Common myeloid progenitor, CD34-positive (primary cell): Measurements from ENCODE around the gene HMG20A.

Experiments
- CTCF ChIA-PET: fragments of 350-600 bp; sonication (Branson Sonifier 250); formaldehyde crosslinking; loops from one replicate; lab custom pipeline; 2021; ENCODE audit warnings: antibody characterized with exemption; lab: Charles Lee
- POLR2A ChIA-PET: fragments of 350-600 bp; sonication (Branson Sonifier 250); formaldehyde crosslinking; loops from one replicate; lab custom pipeline; 2021; ENCODE audit warnings: antibody characterized with exemption; lab: Charles Lee
- DNase-seq, 3 donors: peaks; one replicate each; pipeline versions ENCODE4 v3.0.0 to v3.0.0-alpha.2; 2013
- H3K27ac ChIP-seq, 2 experiments: 1 replicate in 1 of 2; 2 replicates in 1 of 2; pipeline ENCODE4 v1.7.0; 2013; ENCODE audit warnings: inconsistent platforms in 2 of 2, low read length in 2 of 2, mild to moderate bottlenecking in 2 of 2, low read depth in 1 of 2, moderate library complexity in 1 of 2; ENCODE audit not compliant: severe bottlenecking in 2 of 2, insufficient read depth in 1 of 2, poor library complexity in 1 of 2
- H3K27me3 ChIP-seq, 5 experiments: replicated peaks in 2 of 5; 1 replicate in 3 of 5; 2 replicates in 2 of 5; pipeline versions ENCODE4 v1.6.1 to v1.7.0; 2013; ENCODE audit warnings: low read length in 4 of 5, mild to moderate bottlenecking in 2 of 5, moderate library complexity in 2 of 5, inconsistent platforms in 1 of 5; ENCODE audit not compliant: insufficient read depth in 5 of 5, control insufficient read depth in 4 of 5
- H3K36me3 ChIP-seq, 4 experiments: 1 replicate in 2 of 4; 2 replicates in 2 of 4; pipeline versions ENCODE4 v1.6.1 to v1.7.0; 2013; ENCODE audit warnings: low read length in 3 of 4, control low read depth in 1 of 4, mild to moderate bottlenecking in 1 of 4; ENCODE audit not compliant: control insufficient read depth in 4 of 4, insufficient read depth in 4 of 4
- H3K4me1 ChIP-seq, 4 experiments: 1 replicate in 3 of 4; 2 replicates in 1 of 4; pipeline versions ENCODE4 v1.6.1 to v1.7.1; 2013; ENCODE audit warnings: low read length in 3 of 4, mild to moderate bottlenecking in 3 of 4, control low read depth in 1 of 4, inconsistent platforms in 1 of 4, moderate library complexity in 1 of 4; ENCODE audit not compliant: control insufficient read depth in 4 of 4, insufficient read depth in 4 of 4; ENCODE audit errors: control extremely low read depth in 1 of 4
- H3K4me3 ChIP-seq, 7 experiments: 1 replicate in 4 of 7; 2 replicates in 3 of 7; pipeline versions ENCODE4 v1.5.1 to v1.7.0; 2013; ENCODE audit warnings: mild to moderate bottlenecking in 7 of 7, low read length in 6 of 7, moderate library complexity in 6 of 7, inconsistent platforms in 2 of 7, low read depth in 2 of 7, control low read depth in 1 of 7; ENCODE audit not compliant: insufficient read depth in 4 of 7, control insufficient read depth in 1 of 7; ENCODE audit errors: extremely low read depth in 1 of 7
- H3K9me3 ChIP-seq, 5 experiments: 1 replicate in 4 of 5; 2 replicates in 1 of 5; pipeline versions ENCODE4 v1.6.1 to v1.7.1; 2013; ENCODE audit warnings: low read length in 4 of 5, mild to moderate bottlenecking in 2 of 5, inconsistent platforms in 1 of 5, low read depth in 1 of 5, moderate library complexity in 1 of 5; ENCODE audit not compliant: control insufficient read depth in 4 of 5, insufficient read depth in 2 of 5; ENCODE audit errors: control extremely low read depth in 1 of 5
- WGBS: methylation state at CpG from one replicate; pipeline ENCODE4 v1.1.5; 2013; ENCODE audit not compliant: insufficient coverage; 5-methylcytosine and 5-hydroxymethylcytosine counted together

The HMG20A gene

GRCh38 chr15:77507911-77508310 is 87.2 kb downstream of the HMG20A start:
- H3K9me3 ChIP-seq, result peaks cover 0 to 6% (median 0%) of the 10 kb centered on the region in 5 experiments
- H3K27ac ChIP-seq, result no peak overlapping the region
- H3K36me3 ChIP-seq, result no peaks in the 10 kb centered on the region
- H3K4me3 ChIP-seq, result peak overlapping the region in 2 of 7 experiments; percentile 14 to 29
- CTCF ChIA-PET, result interaction anchor here (0.6 to 3.4 kb wide), 7 partner anchors 10 to 432 kb away, joined by 3 to 19 read pairs (median 9); no protein-coding TSS in a partner anchor
- POLR2A ChIA-PET, result interaction anchor here (1.5 kb wide), 1 partner anchor 35 kb away, joined by 5 read pairs; no protein-coding TSS in a partner anchor
- H3K4me1 ChIP-seq, result peaks cover 0 to 25% (median 22%) of the 10 kb centered on the region in 4 experiments
- peak in 2 of 3 donors; percentile 19 to 29 for DNase-seq
- peaks cover 0 to 89% (median 24%) of the 10 kb centered on the region in 5 experiments for H3K27me3 ChIP-seq
- 42% methylated on average over 2 of the region's 6 CpGs for WGBS

DNA sequence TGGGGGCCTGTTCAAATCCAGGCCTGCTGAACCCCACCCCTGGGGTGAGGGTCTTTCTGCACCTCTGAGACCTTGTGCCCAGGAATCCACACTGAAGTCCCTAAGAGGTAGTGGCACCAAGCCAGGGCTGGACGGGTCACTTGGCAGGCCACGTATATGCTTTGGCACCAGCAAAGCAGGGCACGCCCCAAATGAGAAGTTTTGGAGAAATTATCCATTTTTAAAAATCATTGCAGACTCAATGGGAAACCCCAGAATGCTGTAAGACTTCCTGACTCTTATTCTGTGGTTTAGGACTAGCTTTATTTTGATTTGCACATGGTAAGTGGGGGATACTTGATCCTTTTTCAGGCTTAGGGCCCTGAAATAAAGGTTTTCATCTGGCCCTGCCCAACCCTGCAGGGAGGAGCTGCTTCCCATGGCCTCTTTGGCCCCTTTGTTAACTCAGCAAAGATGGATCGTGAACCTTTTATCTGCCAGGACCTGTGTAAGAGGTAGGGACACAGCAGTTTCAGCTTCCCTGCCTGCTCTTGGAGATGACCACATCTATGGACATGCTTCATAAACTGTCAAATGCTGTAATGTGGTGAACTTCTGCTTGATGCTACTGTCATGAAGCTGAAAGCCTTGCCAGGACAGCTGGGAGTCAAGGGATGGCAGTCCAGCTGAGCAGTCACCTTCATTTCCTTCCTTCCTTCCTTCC is 88.0 kb downstream of the HMG20A start:
- WGBS, result 33% methylated on average over 2 of the region's 4 CpGs
- CTCF ChIA-PET, result interaction anchor here (1.8 to 3.4 kb wide), 4 partner anchors 11 to 390 kb away, joined by 9 to 19 read pairs (median 10); no protein-coding TSS in a partner anchor
- DNase-seq, result peak in 2 of 3 donors; percentile 60 to 64

GRCh38 chr15:77510066-77511057 is 89.7 kb downstream of the HMG20A start:
- H3K27me3 ChIP-seq, result peaks cover 0 to 89% (median 26%) of the 10 kb centered on the region in 5 experiments
- H3K9me3 ChIP-seq, result peaks cover 0 to 12% (median 0%) of the 10 kb centered on the region in 5 experiments
- no peaks in the 10 kb centered on the region for H3K36me3 ChIP-seq
- DNase-seq, result no peak
- CTCF ChIA-PET, result interaction anchor here (3.1 kb wide), 1 partner anchor 323 kb away, joined by 9 read pairs; no protein-coding TSS in a partner anchor
- POLR2A ChIA-PET, result no interaction called here
- no peak overlapping the region for H3K4me3 ChIP-seq
- whole genome bisulfite sequencing, result 87% methylated on average over 8 of the region's 11 CpGs
- no peak overlapping the region for H3K27ac ChIP-seq
- peaks cover 0 to 25% (median 22%) of the 10 kb centered on the region in 4 experiments for H3K4me1 ChIP-seq

More for the DNA sequence above, 88.0 kb downstream of the HMG20A start:
- peaks cover 0 to 90% (median 24%) of the 10 kb centered on the region in 5 experiments for H3K27me3 ChIP-seq
- no peak overlapping the region for H3K27ac ChIP-seq
- POLR2A ChIA-PET, result no interaction called here
- no peaks in the 10 kb centered on the region for H3K36me3 ChIP-seq
- peaks cover 0 to 12% (median 0%) of the 10 kb centered on the region in 5 experiments for H3K9me3 ChIP-seq
- H3K4me3 ChIP-seq, result no peak overlapping the region
- H3K4me1 ChIP-seq, result peaks cover 0 to 25% (median 22%) of the 10 kb centered on the region in 4 experiments

DNA sequence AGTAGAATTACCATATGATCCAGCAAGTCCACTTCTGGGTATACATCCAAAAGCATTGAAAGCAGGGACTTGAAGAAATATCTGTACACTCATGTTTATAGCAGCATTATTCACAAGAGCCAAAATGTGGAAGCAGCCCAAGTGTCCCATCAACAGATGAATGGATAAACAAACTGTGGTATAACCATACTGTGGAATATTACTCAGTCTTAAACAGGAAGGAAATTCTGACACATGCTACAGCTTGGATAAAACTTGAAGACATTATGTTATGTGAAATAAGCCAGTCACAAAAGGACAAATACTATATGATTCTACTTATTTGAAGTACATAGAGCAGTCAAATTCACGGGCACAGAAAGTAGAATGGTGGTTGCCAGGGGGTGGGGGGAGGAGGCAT is 91.2 kb downstream of the HMG20A start:
- H3K27ac ChIP-seq, result no peak overlapping the region
- POLR2A ChIA-PET, result no interaction called here
- H3K4me3 ChIP-seq, result no peak overlapping the region
- CTCF ChIA-PET, result no interaction called here
- H3K9me3 ChIP-seq, result peaks cover 0 to 12% (median 0%) of the 10 kb centered on the region in 5 experiments
- peaks cover 0 to 91% (median 21%) of the 10 kb centered on the region in 5 experiments for H3K27me3 ChIP-seq
- H3K4me1 ChIP-seq, result peaks cover 0 to 21% (median 20%) of the 10 kb centered on the region in 4 experiments
- WGBS, result no CpG with 5 or more reads among the region's 1 CpG
- no peaks in the 10 kb centered on the region for H3K36me3 ChIP-seq
- no peak for DNase-seq

GRCh38 chr15:77513226-77513625 is 92.5 kb downstream of the HMG20A start:
- DNase-seq, result no peak
- ChIA-PET CTCF (interaction anchor here (1.4 kb wide), 1 partner anchor 9 kb away, joined by 4 read pairs; no protein-coding TSS in a partner anchor), POLR2A (no interaction called here)
- H3K36me3 ChIP-seq, result no peaks in the 10 kb centered on the region
- no peak overlapping the region for H3K4me3 ChIP-seq
- H3K9me3 ChIP-seq, result peaks cover 0 to 12% (median 0%) of the 10 kb centered on the region in 5 experiments
- no peak overlapping the region for H3K27ac ChIP-seq
- peaks cover 0 to 8% (median 6%) of the 10 kb centered on the region in 4 experiments for H3K4me1 ChIP-seq
- 100% methylated on average over 4 of the region's 4 CpGs for WGBS
- H3K27me3 ChIP-seq, result peaks cover 0 to 90% (median 20%) of the 10 kb centered on the region in 5 experiments

GRCh38 chr15:77514641-77515402 is 94.1 kb downstream of the HMG20A start:
- no peak overlapping the region for H3K4me3 ChIP-seq
- no peaks in the 10 kb centered on the region for H3K4me1 ChIP-seq
- WGBS, result 82% methylated on average over 9 of the region's 11 CpGs
- CTCF ChIA-PET, result interaction anchor here (0.6 to 1.4 kb wide), 3 partner anchors 10 to 92 kb away, joined by 3 to 5 read pairs (median 4); no protein-coding TSS in a partner anchor
- H3K36me3 ChIP-seq, result no peaks in the 10 kb centered on the region
- no peak overlapping the region for H3K27ac ChIP-seq
- POLR2A ChIA-PET, result no interaction called here
- DNase-seq, result no peak
- peaks cover 0 to 92% (median 23%) of the 10 kb centered on the region in 5 experiments for H3K27me3 ChIP-seq
- peaks cover 0 to 12% (median 0%) of the 10 kb centered on the region in 5 experiments for H3K9me3 ChIP-seq
